GM18868 (cell line): ENCODE results near the gene LATS2.
"Not testable (repeated sequence)": the region's sequence is repeated elsewhere in the genome, so short reads cannot be mapped to it uniquely, and the experiment has no call there.

Experiments
- ATAC-seq: cut with Tn5 transposase; IDR thresholded peaks from one replicate; pipeline ENCODE4 v1.9.1; 2021; ENCODE audit warnings: mild to moderate bottlenecking, moderate library complexity; ENCODE audit not compliant: unreplicated experiment

The LATS2 gene

DNA sequence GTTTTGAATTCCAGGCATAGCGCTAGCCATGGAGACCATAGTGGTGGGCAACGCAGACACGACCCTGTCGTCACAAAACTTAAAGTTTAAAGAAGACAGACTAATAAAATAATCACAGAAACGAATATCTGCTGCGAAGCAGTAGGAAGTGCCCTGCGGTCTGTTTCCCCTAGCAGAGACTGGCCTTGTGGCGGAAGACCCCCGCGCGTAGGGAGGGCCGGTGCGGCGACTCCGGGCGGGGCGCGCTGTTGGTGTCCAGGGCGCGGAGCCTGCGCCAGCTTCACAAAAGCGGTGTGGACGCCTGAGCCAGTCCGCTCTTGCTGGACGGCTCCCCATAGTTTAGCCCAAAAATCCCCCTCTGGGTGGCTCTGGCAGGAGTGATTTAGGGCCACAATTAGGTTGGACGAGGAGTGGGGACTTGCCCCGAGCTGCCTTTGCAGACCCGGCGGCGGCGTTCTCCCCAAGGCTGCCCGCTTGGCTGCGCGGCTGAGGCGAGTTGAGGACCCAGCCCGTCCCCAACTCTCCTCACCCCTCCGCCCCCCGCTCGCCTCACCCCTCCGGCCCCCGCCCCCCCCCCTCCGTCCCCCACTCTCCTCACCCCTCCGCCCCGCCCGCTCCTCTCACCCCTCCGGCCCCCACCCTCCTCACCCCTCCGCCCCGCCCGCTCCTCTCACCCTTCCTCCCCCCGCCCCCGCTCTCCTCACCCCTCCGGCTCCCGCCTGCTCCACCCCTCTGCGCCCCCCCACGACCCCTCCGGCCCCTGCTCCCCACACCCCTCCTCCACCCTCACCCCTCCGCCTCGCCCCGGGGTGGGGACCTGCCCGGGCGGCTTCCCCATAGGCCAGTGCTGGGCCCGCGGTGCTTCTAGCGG is 14.2 kb upstream of the LATS2 start:
- ATAC-seq: peak; percentile 58

DNA sequence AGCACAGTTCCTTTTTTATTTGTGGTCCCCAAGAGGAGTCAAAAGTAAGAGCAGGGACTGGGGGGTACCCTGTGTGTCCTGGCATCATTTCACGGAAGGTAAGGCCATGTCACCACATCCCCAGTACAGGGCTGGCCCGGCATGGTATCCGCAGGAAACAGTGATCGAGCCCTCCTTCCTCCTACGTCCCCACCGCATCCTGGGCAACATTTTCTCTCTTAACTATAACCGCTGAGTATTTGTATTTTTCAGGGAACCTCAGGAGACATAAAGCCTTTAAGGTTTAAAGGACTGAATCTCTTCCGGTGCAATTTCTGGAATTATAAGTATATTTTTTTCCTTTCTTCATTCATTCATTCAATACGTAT is 13.6 kb upstream of the LATS2 start:
- ATAC-seq: peak; percentile 49

- peak; percentile 13 for ATAC-seq
These were observed 13.2 kb upstream of the LATS2 start for GRCh38 chr13:21074546-21074945.

DNA sequence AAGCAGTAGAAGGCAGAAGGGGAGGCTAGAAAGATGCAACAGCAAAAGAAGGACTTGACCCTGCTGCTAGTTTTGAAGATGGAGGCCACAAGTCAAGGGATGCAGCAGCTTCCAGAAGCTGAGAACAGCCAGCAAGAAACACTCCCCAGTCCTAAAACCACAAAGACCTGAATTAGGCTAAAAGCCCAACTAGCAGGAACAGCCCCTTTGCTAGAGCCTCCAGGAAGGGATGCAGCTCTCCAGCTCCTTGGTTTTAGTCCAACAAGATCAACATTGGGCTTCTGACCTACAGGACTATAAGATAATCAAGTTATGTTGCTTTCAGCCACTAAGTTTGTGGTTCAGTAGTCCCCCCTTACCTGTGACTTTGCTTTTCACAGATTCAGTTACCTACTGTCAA is 10.5 kb upstream of the LATS2 start:
- ATAC-seq: no peak

- ATAC-seq: no peak
These were observed 9.6 kb upstream of the LATS2 start for GRCh38 chr13:21071015-21071414.

DNA sequence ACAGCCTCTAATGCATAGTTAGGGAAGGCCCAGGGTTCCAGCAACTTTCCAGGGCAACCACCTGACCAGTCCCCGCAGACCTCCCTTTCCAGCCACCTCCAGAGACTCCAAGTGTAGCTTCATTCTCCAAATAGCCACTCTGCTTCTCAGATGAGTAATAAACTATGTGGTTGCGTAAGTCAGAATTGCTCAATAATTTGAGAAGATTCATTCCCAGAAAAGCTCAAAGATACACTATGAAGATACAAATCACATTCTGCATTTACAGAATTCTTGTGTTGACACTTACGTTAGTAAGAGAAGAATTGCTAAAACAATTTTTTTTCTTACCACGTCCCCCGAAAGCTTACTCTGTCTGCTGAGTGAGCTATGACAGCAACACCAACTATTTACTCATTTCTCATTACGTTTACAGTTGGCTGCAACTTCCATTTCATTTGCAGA is 8.2 kb upstream of the LATS2 start:
- ATAC-seq: no peak

GRCh38 chr13:21067848-21068247 is 6.5 kb upstream of the LATS2 start:
- no peak for ATAC-seq

- ATAC-seq: no peak
These were observed 5.6 kb upstream of the LATS2 start for GRCh38 chr13:21066946-21067345.

GRCh38 chr13:21065686-21066085 is 4.3 kb upstream of the LATS2 start:
- no peak for ATAC-seq

DNA sequence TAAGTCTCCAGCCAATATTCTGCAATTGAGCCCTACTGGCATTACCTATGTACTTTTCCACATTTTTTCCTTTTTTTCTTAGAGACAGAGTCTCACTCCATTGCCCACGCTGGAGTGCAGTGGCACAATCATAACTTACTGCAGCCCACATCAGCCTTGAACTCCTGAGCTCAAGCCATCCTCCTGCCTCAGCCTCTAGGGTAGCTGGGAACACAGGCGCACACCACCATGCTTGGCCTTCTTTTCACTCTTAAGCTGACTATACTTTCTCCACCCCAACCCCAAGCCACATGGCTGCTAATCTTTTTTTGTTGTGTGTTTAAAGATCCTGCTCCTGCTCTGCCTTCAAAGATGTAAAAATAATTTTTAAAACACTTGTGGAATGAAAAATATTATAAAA is 1.6 kb upstream of the LATS2 start:
- ATAC-seq: no peak

GRCh38 chr13:21060338-21061028 is 903 bp downstream of the LATS2 start:
- peak; percentile 22 for ATAC-seq

DNA sequence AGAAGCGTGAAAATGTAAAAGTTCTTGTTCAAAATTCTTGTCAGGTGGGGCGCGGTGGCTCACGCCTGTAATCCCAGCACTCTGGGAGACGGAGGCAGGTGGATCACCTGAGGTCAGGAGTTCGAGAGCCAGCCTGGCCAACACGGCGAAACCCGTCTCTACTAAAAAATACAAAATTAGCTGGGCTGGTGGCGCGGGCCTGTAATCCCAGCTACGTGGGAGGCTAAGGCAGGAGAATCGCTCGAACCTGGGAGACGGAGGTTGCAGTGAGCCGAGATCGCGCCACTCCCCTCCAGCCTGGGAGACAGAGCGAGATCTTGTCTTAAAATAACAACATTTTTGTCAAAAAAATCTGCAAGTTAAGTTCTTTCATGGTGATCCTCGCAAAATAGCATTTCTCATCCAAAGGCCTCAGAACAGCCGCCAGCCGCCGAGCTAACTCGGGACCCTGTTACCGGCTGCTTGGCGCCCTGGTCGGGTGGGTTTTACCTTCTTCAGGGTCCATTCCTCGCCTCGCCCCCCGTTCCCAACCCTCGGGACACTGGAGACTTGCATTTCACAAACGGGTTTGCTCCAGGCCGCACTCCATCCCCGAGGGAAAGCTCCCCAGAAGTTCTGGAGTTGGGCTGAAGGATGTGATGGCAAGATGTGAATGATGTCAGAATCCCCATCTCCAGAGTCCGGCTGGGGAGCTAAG is 1.6 kb downstream of the LATS2 start:
- no peak for ATAC-seq

GRCh38 chr13:21058361-21058760 is 3.0 kb downstream of the LATS2 start:
- no peak for ATAC-seq

GRCh38 chr13:21055511-21056045 is 5.8 kb downstream of the LATS2 start:
- ATAC-seq: no peak

GRCh38 chr13:21055016-21055415 is 6.4 kb downstream of the LATS2 start:
- no peak for ATAC-seq

GRCh38 chr13:21054313-21054712 is 7.1 kb downstream of the LATS2 start:
- ATAC-seq: no peak

DNA sequence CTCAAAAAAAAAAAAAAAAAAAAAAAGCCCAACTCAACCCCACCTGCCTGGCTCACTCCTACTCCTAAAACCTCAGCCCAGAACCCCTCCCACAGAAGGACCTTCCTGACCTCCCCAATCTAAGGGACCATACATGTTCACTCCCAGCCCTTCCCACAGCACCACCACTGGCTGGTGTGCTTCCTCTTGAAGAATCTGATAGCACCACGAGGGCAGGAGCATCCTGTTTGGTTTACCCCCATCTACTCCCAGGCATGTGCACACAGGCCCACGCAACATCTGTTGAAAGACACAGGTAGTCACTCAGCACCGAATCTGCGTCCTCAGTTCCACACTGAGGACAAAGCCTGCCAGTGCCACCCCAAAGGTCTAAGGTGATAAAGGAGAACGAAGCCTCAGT is 8.2 kb downstream of the LATS2 start:
- ATAC-seq: no peak

GRCh38 chr13:21051675-21052074 is 9.7 kb downstream of the LATS2 start:
- no peak for ATAC-seq

GRCh38 chr13:21050288-21051197 is 10.8 kb downstream of the LATS2 start:
- ATAC-seq: peak; percentile 35

DNA sequence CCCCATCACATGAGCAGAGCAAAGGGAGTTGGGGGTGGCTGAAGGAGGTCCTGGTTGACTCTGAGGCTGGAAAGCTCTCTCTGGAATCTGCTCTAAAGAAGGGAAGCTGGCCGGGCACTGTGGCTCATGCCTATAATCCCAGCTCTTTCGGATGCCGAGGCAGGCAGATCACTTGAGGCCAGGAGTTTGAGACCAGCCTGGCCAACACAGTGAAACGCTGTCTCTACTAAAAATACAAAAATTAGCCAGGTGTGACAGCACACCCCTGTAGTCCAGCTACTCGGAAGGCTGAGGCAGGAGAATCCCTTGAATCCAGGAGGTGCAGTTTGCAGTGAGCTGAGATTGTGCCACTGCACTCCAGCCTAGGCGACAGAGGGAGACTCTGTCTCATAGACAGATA is 11.7 kb downstream of the LATS2 start:
- ATAC-seq: not testable (repeated sequence)
